Transverse colon (tissue), 4 donors: ENCODE results near the gene TAS2R19. TPM values are rescaled to one million over a fixed set of nuclear protein-coding genes. Genes with fewer than 3 reads are reported as not detected.

ENCODE experiments used
- DNase-seq: peaks from one replicate; pipeline ENCODE4 v3.0.0-alpha.2; 2019
- H3K27ac ChIP-seq, 4 donors: fragments of 200-600 bp; sonication (generic); 2 replicates each; pipeline ENCODE4 v1.5.1; 2016 to 2018; ENCODE audit warnings: inconsistent platforms in 4 of 4
- H3K27me3 ChIP-seq: fragments of 200-600 bp; sonication (generic); 2 replicates; pipeline ENCODE4 v1.5.1; 2017; ENCODE audit warnings: inconsistent platforms
- H3K36me3 ChIP-seq, 4 donors: fragments of 200-600 bp; sonication (generic); 2 replicates each; pipeline ENCODE4 v1.5.1; 2017 to 2019; ENCODE audit warnings: inconsistent platforms in 4 of 4
- H3K4me1 ChIP-seq, 4 donors: fragments of 200-600 bp; sonication (generic); 2 replicates each; pipeline ENCODE4 v1.5.1; 2017 to 2020; ENCODE audit warnings: inconsistent platforms in 4 of 4
- H3K4me3 ChIP-seq, 4 donors: fragments of 200-600 bp; sonication (generic); 1 replicate in 1 of 4; 2 replicates in 3 of 4; pipeline versions ENCODE4 v1.5.1 to v1.6.1; 2017 to 2019; ENCODE audit warnings: inconsistent platforms in 4 of 4
- H3K9me3 ChIP-seq, 2 donors: fragments of 200-600 bp; sonication (generic); 2 replicates each; pipeline ENCODE4 v1.5.1; 2017 to 2019; ENCODE audit warnings: inconsistent platforms in 2 of 2
- EP300 ChIP-seq: sonication (generic); formaldehyde crosslinking; IDR thresholded peaks from one replicate; pipeline ENCODE4 v1.6.1; 2017; ENCODE audit warnings: antibody characterized with exemption, low read depth
- POLR2A ChIP-seq: fragments of 450-650 bp; IDR thresholded peaks from one replicate; pipeline ENCODE4 v1.6.1; 2016; ENCODE audit warnings: antibody characterized with exemption, mild to moderate bottlenecking, moderate library complexity
- POLR2AphosphoS5 ChIP-seq, 3 donors: sonication (generic); formaldehyde crosslinking; IDR thresholded peaks; one replicate each; pipeline ENCODE4 v1.6.1; 2016; ENCODE audit warnings: antibody characterized with exemption in 3 of 3
- whole genome bisulfite sequencing, 2 donors: methylation state at CpG; one replicate each; pipeline ENCODE4 v1.1.5; 2018; ENCODE audit warnings: low coverage in 1 of 2; 5-methylcytosine and 5-hydroxymethylcytosine counted together
- in situ Hi-C, 4 donors: fragments of 200-750 bp; cut with MboI; loops; one replicate each; pipeline versions ENCODE4 v1.15.0 to v1.15.1; 2017; ENCODE audit warnings: low sequenced_read_pairs in 3 of 4, low pct_ligation_motif_present in 1 of 4, low pct_unique_long_range_greater_than_20kb in 1 of 4
- intact Hi-C: fragments of 100-400 bp; cut with DNase I; formaldehyde crosslinking; loops from one replicate; pipeline ENCODE4 v1.15.1; 2023; ENCODE audit warnings: low total_unique reads
- total RNA-seq, 4 donors: library from RNA; depleted of rRNA; stranded (reverse); fragments of >200 nt; gene quantifications; one replicate each; pipeline ENCODE4 v1.1.0, GENCODE V29; 2016
- TF ChIP-seq, protein P1 (sequence below), 5 experiments: fragments of 200-600 bp in 3 of 5; fragments of 450-650 bp in 2 of 5; sonication (generic) in 3 of 5; IDR thresholded peaks; 1 replicate in 2 of 5; 2 replicates in 3 of 5; pipeline ENCODE4 v1.5.1; 2016 to 2017; ENCODE audit warnings: antibody characterized with exemption in 5 of 5, inconsistent platforms in 3 of 5, mild to moderate bottlenecking in 2 of 5, moderate library complexity in 1 of 5

TAS2R19 gene
- total RNA-seq, 4 donors from 2014 or later, result 1.4 to 9.2 (median 5.0) TPM

DNA sequence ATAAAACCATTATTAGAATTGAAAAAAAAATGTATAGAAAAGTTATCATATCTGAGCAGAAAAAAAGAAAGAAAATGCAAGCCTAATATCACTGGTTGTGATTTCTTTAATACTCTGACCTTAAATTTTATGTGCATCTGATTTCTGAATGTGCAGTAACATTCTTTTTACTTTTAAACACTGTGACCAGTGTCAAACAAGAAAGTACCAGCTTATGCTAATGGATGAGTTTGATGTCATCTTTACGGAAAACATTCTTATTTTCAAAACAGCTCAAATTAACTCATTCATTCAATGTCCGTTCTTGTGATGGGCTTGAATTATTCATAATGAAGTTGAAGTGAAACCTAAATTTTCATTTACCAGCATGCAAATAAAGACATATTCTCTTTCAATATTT lies 35.6 kb downstream of the TAS2R19 start, which contains the start of gene TAS2R50:
Gene TAS2R50 (minus strand): TSS at position 101 of the 400 bp plus-strand sequence. CDS start 52 bp downstream, at position 49.
- in situ Hi-C loops, result no loop called here
- WGBS, 2 donors, result 46 to 47% methylated on average over 2 of the region's 2 CpGs

DNA sequence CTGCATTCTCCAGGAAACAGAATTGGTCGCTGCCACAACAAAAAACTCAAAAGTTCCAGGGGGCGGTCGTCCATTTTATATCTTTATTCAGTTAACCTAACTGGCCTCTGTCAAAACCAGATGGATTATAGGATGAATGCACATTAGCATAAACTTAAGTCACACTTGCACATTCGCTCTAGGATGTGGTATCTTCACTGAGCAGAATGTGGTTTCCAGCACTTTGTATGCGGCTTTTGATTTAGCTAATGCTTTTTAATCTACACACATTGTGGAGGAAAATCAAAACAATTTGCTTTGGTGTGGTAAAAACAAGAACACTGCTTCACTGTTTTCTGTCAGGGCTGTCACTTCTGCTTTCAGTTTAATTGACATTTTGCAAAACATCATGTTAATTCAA lies 40.2 kb downstream of the TAS2R19 start:
- Histone ChIP-seq H3K4me3 (no peak overlapping the region), H3K4me1 (no peaks in the 10 kb centered on the region), H3K36me3 (no peaks in the 10 kb centered on the region), H3K27me3 (no peaks in the 10 kb centered on the region), H3K27ac (no peak overlapping the region), H3K9me3 (no peaks in the 10 kb centered on the region)
- in situ Hi-C loops, result no loop called here
- DNase-seq, result no peak
- intact Hi-C loops, result no loop called here
- 79 to 96% methylated on average over 3 to 5 of the region's 5 CpGs for WGBS, 2 donors
- TF ChIP-seq POLR2AphosphoS5 (IDR thresholded peaks at IDR 0.05), result no peak
- TF ChIP-seq EP300, result no peak
- TF ChIP-seq, protein P1, sequence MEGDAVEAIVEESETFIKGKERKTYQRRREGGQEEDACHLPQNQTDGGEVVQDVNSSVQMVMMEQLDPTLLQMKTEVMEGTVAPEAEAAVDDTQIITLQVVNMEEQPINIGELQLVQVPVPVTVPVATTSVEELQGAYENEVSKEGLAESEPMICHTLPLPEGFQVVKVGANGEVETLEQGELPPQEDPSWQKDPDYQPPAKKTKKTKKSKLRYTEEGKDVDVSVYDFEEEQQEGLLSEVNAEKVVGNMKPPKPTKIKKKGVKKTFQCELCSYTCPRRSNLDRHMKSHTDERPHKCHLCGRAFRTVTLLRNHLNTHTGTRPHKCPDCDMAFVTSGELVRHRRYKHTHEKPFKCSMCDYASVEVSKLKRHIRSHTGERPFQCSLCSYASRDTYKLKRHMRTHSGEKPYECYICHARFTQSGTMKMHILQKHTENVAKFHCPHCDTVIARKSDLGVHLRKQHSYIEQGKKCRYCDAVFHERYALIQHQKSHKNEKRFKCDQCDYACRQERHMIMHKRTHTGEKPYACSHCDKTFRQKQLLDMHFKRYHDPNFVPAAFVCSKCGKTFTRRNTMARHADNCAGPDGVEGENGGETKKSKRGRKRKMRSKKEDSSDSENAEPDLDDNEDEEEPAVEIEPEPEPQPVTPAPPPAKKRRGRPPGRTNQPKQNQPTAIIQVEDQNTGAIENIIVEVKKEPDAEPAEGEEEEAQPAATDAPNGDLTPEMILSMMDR (IDR thresholded peaks at IDR 0.05), result no peak

More for the DNA sequence above, 35.6 kb downstream of the TAS2R19 start, which contains the start of gene TAS2R50:
- Histone ChIP-seq H3K4me3 (no peak within 1 kb of the TSS), H3K27me3 (no peaks in the 10 kb centered on the region), H3K9me3 (peaks cover 0 to 4% of the 10 kb centered on the region in 2 donors), H3K27ac (no peak within 1 kb of the TSS), H3K36me3 (no peaks in the 10 kb centered on the region), H3K4me1 (no peaks in the 10 kb centered on the region)
- DNase-seq, result no peak
- intact Hi-C loops, result no loop called here
- no peak for TF ChIP-seq POLR2A
- TF ChIP-seq, protein P1 (IDR thresholded peaks at IDR 0.05), result no peak
- no peak for TF ChIP-seq EP300
- TF ChIP-seq POLR2AphosphoS5 (IDR thresholded peaks at IDR 0.05), result no peak

DNA sequence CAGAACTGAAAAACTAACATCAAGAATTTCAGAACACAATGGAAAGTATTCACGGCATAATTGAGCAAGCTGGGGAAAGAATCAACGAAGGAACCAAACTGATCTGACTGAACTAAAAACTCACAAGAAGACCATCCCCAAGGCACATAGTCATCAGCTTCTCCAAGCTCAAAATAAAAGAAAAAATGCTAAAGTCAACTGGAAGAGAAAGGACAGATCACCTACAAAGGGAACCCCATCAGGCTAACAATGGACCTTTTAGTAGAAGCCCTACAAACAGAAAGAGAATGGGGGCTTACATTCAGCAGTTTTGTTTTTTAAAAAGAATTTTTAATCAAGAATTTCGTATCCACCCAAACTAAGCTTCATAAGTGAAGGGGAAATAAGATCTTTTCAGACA lies 47.5 kb downstream of the TAS2R19 start:
- no peak for DNase-seq
- Histone ChIP-seq H3K27me3 (no peaks in the 10 kb centered on the region), H3K27ac (no peak overlapping the region), H3K4me3 (no peak overlapping the region), H3K4me1 (no peaks in the 10 kb centered on the region), H3K9me3 (no peaks in the 10 kb centered on the region), H3K36me3 (no peaks in the 10 kb centered on the region)
- 92 to 100% methylated on average over 3 of the region's 3 CpGs for WGBS, 2 donors
- intact Hi-C loops, result no loop called here
- in situ Hi-C loops, result no loop called here
- no peak for TF ChIP-seq POLR2AphosphoS5 (IDR thresholded peaks at IDR 0.05)
- TF ChIP-seq, protein P1 (IDR thresholded peaks at IDR 0.05), result no peak
- no peak for TF ChIP-seq POLR2A
- no peak for TF ChIP-seq EP300

Other genes starting within 250 kb of the TAS2R19 start
- gene TAS2R7, start 220.0 kb downstream of the TAS2R19 start, total RNA-seq, result not detected
- gene TAS2R8, start 215.3 kb downstream of the TAS2R19 start, total RNA-seq, result not detected
- gene TAS2R9, start 212.5 kb downstream of the TAS2R19 start, total RNA-seq, result not detected
- under 1 TPM in 1 of 4 donors, not detected in 3; 0.79 TPM for gene TAS2R10, start 196.3 kb downstream of the TAS2R19 start, total RNA-seq
- gene PRR4, start 173.1 kb downstream of the TAS2R19 start, total RNA-seq, result 1 to 10 TPM in 2 of 4 donors, not detected in 2; 1.1 to 2.6 TPM
- gene PRH1, start 138.4 kb downstream of the TAS2R19 start, total RNA-seq, result 10 to 100 TPM in 3 of 4 donors, 1 to 10 TPM in 1; 4.8 to 64.8 (median 32.2) TPM
- gene TAS2R13, start 113.1 kb downstream of the TAS2R19 start, total RNA-seq, result 1 to 10 TPM in 2 of 4 donors, not detected in 2; 1.5 to 6.2 TPM
- not detected for gene PRH2, start 93.4 kb downstream of the TAS2R19 start, total RNA-seq
- 1 to 10 TPM in 3 of 4 donors, not detected in 1; 1.5 to 5.1 (median 3.8) TPM for gene TAS2R14, start 83.4 kb downstream of the TAS2R19 start, total RNA-seq
- 1 to 10 TPM in 3 of 4 donors, not detected in 1; 4.1 to 7.1 (median 4.9) TPM for gene TAS2R50, start 35.7 kb downstream of the TAS2R19 start, total RNA-seq
- gene TAS2R20, start 24.3 kb downstream of the TAS2R19 start, total RNA-seq, result 1 to 10 TPM in 3 of 4 donors, not detected in 1; 2.6 to 6.0 (median 5.6) TPM
- 10 to 100 TPM in 3 of 4 donors, 1 to 10 TPM in 1; 4.5 to 27.5 (median 15.0) TPM for gene TAS2R31, start 8.8 kb upstream of the TAS2R19 start, total RNA-seq
- gene TAS2R46, start 39.7 kb upstream of the TAS2R19 start, total RNA-seq, result 1 to 10 TPM in 2 of 4 donors, not detected in 2; 2.4 to 3.8 TPM
- gene TAS2R43, start 69.7 kb upstream of the TAS2R19 start, total RNA-seq, result 1 to 10 TPM in 3 of 4 donors, not detected in 1; 2.5 to 5.6 (median 5.1) TPM
- gene TAS2R30, start 112.0 kb upstream of the TAS2R19 start, total RNA-seq, result 10 to 100 TPM in 2 of 4 donors, 1 to 10 TPM in 2; 1.4 to 23.2 (median 12.3) TPM
- 10 to 100 TPM in 1 of 4 donors, 1 to 10 TPM in 3; 5.2 to 17.2 (median 8.9) TPM for gene SMIM10L1, start 148.6 kb upstream of the TAS2R19 start, total RNA-seq
- not detected for gene TAS2R42, start 164.3 kb upstream of the TAS2R19 start, total RNA-seq
- not detected for gene PRB3, start 247.1 kb upstream of the TAS2R19 start, total RNA-seq